Epithelial cell of proximal tubule (primary cell): Measurements from ENCODE around the gene HPF1. TPM values are rescaled to one million over a fixed set of nuclear protein-coding genes. Genes with fewer than 3 reads are reported as not detected.
"Not testable (repeated sequence)": the region's sequence is repeated elsewhere in the genome, so short reads cannot be mapped to it uniquely, and the experiment has no call there.

Experiments
- DNase-seq: peaks from one replicate; pipeline ENCODE4 v3.0.0-alpha.2; 2011; ENCODE audit warnings: low read depth
- H3K4me3 ChIP-seq: 2 replicates; pipeline ENCODE4 v1.5.1; 2011; ENCODE audit warnings: low read depth, mild to moderate bottlenecking, low read length
- CTCF ChIP-seq: conservative IDR thresholded peaks from 2 replicates; pipeline ENCODE4 v1.5.1; 2012; ENCODE audit warnings: low read depth, mild to moderate bottlenecking, low read length
- total RNA-seq: library from RNA; depleted of rRNA; stranded (reverse); fragments of >200 nt; gene quantifications from 2 replicates; pipeline ENCODE4 v1.2.3, GENCODE V29; 2015

Gene HPF1
- 37.2 and 58.2 TPM in 2 replicates for total RNA-seq

GRCh38 chr4:169757575-169758184, at the start of gene HPF1:
HPF1 (minus strand) TSS chr4:169757944; CDS start chr4:169757877, 67 bp downstream.
- TF ChIP-seq CTCF, result no peak

GRCh38 chr4:169806770-169807169, 49.0 kb upstream of the HPF1 start:
- not testable (repeated sequence) for DNase-seq, H3K4me3 ChIP-seq

More at GRCh38 chr4:169757575-169758184, at the start of gene HPF1:
- no peak for DNase-seq
- peak within 1 kb of the TSS; percentile 92 for H3K4me3 ChIP-seq

- no peak overlapping the region for H3K4me3 ChIP-seq
- no peak for TF ChIP-seq CTCF
- DNase-seq, result no peak
Measured at GRCh38 chr4:169803413-169803812, 45.7 kb upstream of the HPF1 start.

- TF ChIP-seq CTCF, result no peak
- H3K4me3 ChIP-seq, result no peak overlapping the region
- DNase-seq, result no peak
Measured at GRCh38 chr4:169802873-169803272, 45.1 kb upstream of the HPF1 start.

DNA sequence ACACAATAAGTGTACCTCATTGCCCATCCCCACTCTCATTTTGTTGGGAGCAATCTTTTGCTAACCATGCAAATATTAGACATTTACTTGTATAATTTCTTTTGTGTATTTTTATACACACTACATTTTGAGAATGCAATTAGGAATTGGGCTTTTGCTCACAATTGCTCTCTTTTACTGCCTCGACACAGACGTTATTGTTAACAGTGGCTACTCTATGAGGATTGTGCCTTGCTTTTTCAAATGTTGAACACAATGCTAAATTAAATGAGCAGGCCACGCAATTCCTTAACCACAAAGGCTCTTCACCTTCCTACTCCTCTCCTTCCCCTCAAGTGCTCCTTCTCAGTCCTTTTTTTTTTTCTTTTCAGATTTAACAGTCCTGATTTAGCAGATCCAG, 42.8 kb upstream of the HPF1 start:
- TF ChIP-seq CTCF, result no peak
- DNase-seq, result no peak
- H3K4me3 ChIP-seq, result no peak overlapping the region

DNA sequence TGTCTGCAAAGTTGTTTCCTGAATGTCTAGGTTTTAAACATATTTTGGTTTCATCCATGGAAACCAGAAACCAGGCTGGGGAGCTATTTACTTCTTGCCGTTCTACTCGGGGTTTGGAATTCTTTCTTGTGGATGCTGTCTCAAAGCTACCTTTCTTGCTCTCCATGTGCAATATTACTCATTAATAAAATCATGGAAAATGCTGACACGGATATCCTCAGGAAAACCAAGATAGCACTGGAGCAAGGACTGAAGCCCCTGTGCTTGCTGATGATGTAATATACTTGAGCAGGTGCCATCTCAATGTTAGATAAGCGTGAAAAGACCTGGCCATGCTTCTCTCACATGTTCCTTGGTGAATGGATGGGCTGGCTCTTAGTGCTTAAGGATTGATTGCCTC, 41.5 kb upstream of the HPF1 start:
- no peak overlapping the region for H3K4me3 ChIP-seq
- TF ChIP-seq CTCF, result no peak
- no peak for DNase-seq

GRCh38 chr4:169795585-169795984, 37.8 kb upstream of the HPF1 start:
- no peak for TF ChIP-seq CTCF
- H3K4me3 ChIP-seq, result no peak overlapping the region
- no peak for DNase-seq
